Left lobe of liver (tissue), 2 donors: Measurements from ENCODE around the gene PARD3. TPM values are rescaled to one million over a fixed set of nuclear protein-coding genes. Genes with fewer than 3 reads are reported as not detected.
A peak's percentile ranks its signal among the peaks of the same experiment; 100 is the strongest.
"Not testable (repeated sequence)": the region's sequence is repeated elsewhere in the genome, so short reads cannot be mapped to it uniquely, and the experiment has no call there.

Experiments used
- ATAC-seq: fragments of 200-7000 bp; cut with Tn5 transposase; one replicate; pipeline ENCODE4 v1.9.1; 2020; ENCODE audit warnings: mild to moderate bottlenecking, moderate library complexity
- DNase-seq: peaks from one replicate; pipeline ENCODE4 v3.0.0-alpha.2; 2020; ENCODE audit warnings: low spot score
- total RNA-seq: library from RNA; stranded (reverse); gene quantifications from one replicate; pipeline ENCODE4 v1.2.1, GENCODE V29; 2021
- donor health status: DM: no; HTN: no; CAD: no; lungs with moderate emphysema.
- donor health status: DM: no; HTN: yes; CAD: no.

The PARD3 gene
- total RNA-seq, 1 donor from 2014 or later, result 19.1 TPM

DNA sequence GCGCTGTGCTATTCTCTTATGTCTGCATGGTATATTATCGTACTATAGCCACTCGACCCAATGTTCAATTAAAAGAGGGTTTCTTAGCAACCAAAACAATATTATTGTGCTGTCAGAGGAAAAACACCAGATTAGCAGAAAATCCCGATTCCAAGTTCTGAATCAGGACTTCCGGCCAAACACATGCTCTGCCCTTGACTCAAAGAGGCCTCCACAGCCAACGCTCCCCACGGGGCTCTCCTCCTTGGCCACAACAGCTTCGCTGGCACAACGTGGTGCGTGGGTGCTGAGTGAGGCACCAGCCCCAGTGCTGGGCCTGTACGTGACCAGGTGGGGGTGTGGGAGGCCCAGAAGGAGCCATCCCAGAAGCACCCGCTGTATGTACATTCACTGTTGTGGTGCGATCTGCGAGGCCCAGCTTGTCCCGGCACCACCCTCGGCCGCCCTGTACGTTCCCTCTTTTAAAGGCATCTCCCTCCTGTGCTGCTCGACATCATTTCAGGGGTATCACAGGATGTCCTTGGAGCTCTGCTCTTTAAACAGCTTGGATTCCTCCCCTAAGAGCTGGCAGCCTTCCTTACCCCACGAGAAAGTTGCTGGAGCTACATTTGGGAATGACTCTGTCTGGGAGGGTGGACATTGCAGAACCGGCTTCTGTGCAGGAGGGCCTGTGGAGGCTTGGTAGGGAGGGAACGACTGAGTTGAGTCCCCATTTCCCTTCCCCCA lies 736.2 kb downstream of the PARD3 start:
- no peak for ATAC-seq
- no peak for DNase-seq

DNA sequence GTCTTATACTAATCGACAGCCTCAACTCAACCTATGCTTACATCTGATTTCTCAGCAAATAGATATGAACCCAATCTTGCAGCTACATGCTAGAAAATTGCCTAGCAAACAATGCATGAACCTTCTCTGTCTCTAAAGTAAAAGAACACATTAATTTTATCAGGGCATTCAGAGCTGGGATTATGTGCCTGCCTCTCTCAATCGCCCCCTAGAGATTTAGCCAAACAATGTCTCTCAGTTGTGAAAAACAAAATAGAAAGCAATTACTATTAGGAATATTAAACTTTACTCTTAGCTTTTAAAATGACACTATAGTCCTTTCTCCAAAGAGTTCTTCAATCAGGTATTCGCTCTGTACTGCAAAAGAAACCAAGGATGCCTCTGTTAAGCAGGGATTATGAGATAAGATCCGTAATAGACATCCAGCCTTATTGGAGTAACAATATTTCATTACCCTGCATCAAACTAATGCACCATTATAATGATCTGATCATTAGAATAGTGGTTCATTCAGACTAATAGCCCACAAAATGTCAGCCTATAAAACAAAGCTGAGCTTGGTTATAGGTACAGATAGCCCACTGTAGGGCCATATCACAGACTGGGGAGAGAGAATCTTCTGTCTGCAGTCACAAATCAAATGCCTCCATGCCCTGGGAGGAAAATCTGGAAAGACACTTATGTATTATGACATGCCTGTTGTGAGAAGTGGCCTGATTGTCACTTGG lies 736.9 kb downstream of the PARD3 start:
- no peak for ATAC-seq
- no peak for DNase-seq

DNA sequence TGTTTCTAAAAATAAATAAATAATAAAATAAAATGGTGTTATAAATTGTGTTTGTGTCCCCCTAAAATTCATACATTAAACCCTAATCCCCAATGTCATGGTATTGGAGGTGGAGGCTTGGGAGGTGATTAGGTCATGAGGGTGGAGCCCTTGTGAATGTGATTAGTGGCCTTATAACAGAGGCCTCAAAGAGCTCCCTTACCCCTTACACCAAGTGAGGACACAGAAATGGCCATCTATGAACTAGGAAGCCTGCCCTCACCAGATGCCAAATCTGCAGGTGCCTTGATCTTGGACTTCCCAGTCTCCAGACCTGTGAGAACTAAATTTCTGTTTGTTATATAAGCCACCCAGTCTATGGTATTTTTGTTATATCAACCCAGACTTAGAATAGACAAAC lies 738.7 kb downstream of the PARD3 start:
- ATAC-seq (no peak), DNase-seq (no peak)

DNA sequence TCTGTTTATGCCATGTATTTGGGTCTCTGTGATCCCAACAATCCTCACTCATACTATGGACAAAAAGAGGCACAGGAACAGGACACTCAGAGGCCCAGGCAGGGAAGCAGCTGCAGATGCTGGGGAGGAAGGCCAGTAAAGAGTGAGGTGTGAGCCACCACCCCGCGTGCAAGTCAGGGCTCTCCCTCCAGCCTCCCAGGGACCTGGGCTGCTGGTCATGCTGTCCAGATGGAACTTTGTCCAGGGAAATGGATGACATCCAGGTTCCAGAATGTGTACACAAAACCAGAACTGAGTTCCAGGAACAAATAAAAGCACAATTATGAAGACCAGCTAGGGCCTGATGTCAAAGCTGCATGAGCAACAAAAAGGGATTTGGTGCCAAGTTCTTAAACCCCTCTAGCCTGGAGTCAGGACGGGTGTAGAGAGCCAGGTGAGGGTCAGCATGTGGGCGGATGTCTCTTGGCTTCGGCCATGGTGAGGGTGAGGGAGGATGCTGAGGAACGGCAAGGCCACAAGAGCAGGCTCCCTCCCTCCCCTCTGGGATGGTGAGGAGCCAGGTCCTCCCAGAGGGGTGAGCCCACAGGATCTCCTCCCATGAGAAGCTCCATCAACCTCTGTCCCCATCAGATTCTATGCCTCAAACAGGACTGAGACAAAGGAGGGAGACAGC lies 739.7 kb downstream of the PARD3 start:
- peak; percentile 72 for DNase-seq

DNA sequence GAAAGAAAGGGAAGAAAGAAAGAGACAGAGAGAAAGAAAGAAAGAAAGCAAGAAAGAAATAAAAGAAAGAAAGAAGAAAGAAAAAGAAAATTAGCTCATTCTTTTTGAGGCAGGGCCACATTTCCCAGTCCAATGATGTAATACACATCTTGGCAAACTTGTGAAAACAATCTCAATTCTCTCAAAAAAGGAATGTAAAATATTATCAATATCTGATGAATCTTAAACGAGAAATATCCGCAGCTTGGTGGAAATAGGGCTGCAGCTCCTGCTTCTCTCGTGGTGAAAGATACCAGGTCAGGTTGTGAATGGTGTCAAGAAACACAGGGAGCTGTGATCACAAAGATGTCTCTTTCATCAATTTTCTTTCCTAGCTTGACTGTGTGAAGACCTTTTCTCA lies 741.0 kb downstream of the PARD3 start:
- DNase-seq (no peak), ATAC-seq (no peak)

More for the DNA sequence above, 739.7 kb downstream of the PARD3 start:
- ATAC-seq, result peak; percentile 98

DNA sequence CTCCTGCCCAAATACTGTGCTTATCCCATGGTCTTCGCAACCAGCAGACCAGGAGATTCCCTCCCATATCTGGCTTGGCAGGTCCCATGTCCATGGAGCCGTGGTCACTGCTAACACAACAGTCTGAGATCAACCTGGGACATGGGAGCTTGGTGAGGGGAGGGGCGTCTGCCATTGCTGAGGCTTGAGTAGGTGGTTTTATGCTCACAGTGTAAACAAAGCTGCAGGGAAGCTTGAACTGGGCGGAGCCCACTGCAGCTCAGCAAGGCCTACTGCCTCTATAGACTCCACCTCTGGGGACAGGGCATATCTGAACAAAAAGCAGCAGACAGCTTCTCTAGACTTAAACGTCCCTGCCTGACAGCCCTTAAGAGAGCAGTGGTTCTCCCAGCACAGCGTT lies 747.4 kb downstream of the PARD3 start:
- not testable (repeated sequence) for ATAC-seq, DNase-seq

DNA sequence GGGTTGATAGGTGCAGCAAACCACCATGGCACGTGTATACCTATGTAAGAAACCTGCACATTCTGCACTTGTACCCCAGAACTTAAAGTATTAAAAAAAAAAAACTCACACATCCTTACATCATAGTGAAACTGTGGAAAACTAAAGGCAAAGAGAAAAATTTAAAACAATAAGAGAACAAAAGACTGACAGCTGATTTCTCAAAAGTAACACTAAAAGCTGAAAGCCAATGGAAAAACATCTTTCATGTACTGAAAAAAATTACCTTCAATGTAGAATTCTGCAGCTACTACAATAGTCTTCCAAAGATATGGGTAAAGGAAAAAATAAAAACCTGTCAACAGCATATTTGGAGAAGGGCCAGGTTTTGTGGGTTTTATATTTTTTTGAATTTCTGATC lies 751.5 kb downstream of the PARD3 start:
- DNase-seq (no peak), ATAC-seq (no peak)

DNA sequence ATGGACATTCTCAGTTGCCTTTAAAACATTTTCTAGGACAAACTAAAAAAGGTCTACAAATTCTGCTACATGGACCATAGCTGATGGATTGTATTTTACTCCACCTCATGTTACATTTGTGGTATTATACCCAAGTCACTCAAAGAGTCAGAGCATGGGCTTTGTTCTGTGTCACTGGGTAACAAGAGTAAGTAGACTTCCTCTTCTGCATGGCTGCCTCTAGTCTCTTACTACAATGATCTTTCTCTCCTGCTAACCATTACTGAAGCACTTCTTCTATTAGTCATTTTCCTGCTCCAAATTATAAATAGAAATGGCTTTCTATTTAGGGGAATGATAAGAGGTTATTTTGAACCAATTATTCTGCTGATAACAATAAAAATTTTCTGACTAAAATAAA lies 753.3 kb downstream of the PARD3 start:
- DNase-seq (no peak), ATAC-seq (no peak)
